ENCODE measurements around the gene OSBPL2. TPM values are rescaled to one million over a fixed set of nuclear protein-coding genes. Genes with fewer than 3 reads are reported as not detected.

OSBPL2 gene
- total and polyA plus RNA-seq, 2 donors (not counting 1 experiment from before 2014, with no cell fraction given): 13.3 to 27.9 TPM

DNA sequence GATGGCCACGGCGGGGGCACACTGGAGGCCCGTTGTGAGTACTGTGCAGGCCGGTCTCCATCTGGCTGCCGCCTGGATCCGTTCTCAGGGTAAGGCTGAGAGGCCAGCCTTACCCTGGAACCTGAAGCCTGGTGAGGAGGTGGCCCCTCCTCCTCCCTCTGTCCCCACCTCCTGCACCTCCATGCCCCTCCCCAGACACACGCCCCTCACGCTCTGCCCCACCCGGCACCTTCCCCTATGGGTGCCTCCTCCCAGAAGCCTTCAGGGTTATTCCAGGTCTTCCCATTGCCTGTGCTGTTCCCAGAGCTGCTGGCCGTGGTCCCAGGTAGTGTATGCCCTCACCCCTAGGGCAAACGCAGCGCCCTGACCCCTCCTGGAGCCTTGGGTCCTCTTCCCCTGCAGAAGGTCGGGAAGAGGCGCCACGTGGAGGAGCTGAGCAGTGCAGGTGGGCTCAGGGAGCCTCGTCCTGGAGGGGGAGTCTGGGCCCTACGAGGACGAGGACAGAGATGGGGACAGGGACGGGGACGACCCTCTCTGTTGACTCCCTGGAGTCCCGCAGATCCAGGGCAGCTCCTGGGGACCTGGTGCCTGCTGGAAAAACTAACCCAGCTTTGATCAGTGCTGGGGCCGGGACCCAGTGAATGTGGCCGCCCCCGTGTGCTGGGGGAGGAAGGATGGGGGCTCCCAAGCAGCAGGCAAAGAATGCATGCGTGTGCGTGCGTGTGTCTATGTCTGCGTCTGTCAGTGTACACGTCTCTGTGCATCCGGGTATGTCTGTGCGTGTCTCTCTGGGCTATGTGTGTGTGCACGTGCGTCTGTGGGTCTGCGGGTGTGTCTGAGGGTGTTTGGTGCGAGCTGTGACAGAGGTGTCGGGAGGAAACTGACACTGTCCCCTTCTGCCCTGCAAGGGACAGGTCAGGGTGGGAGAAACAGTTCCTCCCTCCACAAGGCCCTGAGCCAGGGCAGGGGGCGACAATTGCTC is 10.1 kb upstream of the OSBPL2 start:
- peaks cover 11% of the 10 kb centered on the region for H3K27me3 ChIP-seq (ENCODE audit: control insufficient read depth, insufficient read depth, low read length)

DNA sequence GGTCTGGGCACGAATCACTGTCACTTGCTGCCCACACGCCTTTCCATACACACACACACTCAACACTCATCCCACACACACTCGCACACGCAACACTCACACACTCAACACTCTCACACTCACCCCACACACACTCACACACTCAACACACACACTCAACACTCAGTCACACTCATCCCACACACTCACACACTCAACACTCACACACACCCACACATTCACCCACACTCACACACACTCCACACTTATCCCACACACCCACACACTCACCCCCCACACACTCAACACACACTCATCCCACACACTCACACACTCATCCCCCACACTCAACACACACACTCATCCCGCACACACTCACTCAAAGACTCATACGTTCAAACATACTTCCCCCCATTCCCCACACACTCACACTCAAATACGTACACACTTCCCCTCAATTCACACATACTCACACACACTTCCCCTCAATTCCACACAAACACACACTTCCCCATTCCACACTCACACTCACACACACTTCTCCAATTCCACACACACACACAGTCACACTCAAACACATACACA is 9.3 kb upstream of the OSBPL2 start:
- Histone ChIP-seq H3K27me3 (ENCODE audit: control insufficient read depth, insufficient read depth, low read length) (peaks cover 11% of the 10 kb centered on the region), H3K27ac (ENCODE audit: insufficient read depth, low read length) (no peak overlapping the region)

More for the DNA sequence above, 10.1 kb upstream of the OSBPL2 start:
- DNase-seq (ENCODE audit: low read depth in 2 of 2): no peak
- H3K4me1 ChIP-seq (ENCODE audit: control insufficient read depth, extremely low read depth, insufficient read depth, low read length): no peaks in the 10 kb centered on the region
- no peak overlapping the region for H3K4me3 ChIP-seq (replicated peaks in 1 of 4; ENCODE audit: control extremely low read depth in 1 of 4, insufficient read depth in 1 of 4, low read depth in 3 of 4, low read length in 4 of 4)
- H3K9me3 ChIP-seq (ENCODE audit: control insufficient read depth, insufficient read depth, low read depth, low read length): no peaks in the 10 kb centered on the region
- TF ChIP-seq EZH2 (IDR thresholded peaks at IDR 0.05; ENCODE audit: low read length, missing control alignments): no peak
- TF ChIP-seq, protein P1, sequence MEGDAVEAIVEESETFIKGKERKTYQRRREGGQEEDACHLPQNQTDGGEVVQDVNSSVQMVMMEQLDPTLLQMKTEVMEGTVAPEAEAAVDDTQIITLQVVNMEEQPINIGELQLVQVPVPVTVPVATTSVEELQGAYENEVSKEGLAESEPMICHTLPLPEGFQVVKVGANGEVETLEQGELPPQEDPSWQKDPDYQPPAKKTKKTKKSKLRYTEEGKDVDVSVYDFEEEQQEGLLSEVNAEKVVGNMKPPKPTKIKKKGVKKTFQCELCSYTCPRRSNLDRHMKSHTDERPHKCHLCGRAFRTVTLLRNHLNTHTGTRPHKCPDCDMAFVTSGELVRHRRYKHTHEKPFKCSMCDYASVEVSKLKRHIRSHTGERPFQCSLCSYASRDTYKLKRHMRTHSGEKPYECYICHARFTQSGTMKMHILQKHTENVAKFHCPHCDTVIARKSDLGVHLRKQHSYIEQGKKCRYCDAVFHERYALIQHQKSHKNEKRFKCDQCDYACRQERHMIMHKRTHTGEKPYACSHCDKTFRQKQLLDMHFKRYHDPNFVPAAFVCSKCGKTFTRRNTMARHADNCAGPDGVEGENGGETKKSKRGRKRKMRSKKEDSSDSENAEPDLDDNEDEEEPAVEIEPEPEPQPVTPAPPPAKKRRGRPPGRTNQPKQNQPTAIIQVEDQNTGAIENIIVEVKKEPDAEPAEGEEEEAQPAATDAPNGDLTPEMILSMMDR (conservative IDR thresholded peaks at IDR 0.05 in 1 of 2, IDR thresholded peaks at IDR 0.05 in 1 of 2; ENCODE audit: low read depth in 1 of 2, low read length in 2 of 2): no peak
- no peaks in the 10 kb centered on the region for H3K79me2 ChIP-seq (ENCODE audit: control insufficient read depth, insufficient read depth, low read length)
- no peak overlapping the region for H2AFZ ChIP-seq (ENCODE audit: low read length)
- H3K36me3 ChIP-seq (ENCODE audit: control insufficient read depth, insufficient read depth, low read length): no peaks in the 10 kb centered on the region
- H3K27ac ChIP-seq (ENCODE audit: insufficient read depth, low read length): no peak overlapping the region
- no peaks in the 10 kb centered on the region for H4K20me1 ChIP-seq (ENCODE audit: control insufficient read depth, extremely low read depth, insufficient read depth, low read length)
- H3K9ac ChIP-seq (ENCODE audit: insufficient read depth, low read length): no peak overlapping the region
- no peak overlapping the region for H3K4me2 ChIP-seq (ENCODE audit: extremely low read depth, insufficient read depth, low read length)

DNA sequence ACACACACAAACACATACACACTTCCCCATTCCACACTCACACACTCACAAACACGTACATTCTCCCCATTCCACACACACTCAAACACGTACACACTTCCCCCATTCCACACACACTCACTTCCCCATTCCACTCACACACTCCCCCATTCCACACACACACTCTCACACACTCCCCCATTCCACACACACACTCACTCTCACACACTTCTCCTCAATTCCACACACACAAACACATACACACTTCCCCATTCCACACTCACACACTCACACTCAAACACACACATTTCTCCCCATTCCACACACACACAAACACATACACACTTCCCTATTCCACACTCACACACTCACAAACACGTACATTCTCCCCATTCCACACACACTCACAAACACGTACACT is 8.7 kb upstream of the OSBPL2 start:
- Histone ChIP-seq H3K27me3 (ENCODE audit: control insufficient read depth, insufficient read depth, low read length) (peaks cover 15% of the 10 kb centered on the region), H3K4me1 (ENCODE audit: control insufficient read depth, extremely low read depth, insufficient read depth, low read length) (no peaks in the 10 kb centered on the region), H3K79me2 (ENCODE audit: control insufficient read depth, insufficient read depth, low read length) (no peaks in the 10 kb centered on the region), H3K4me2 (ENCODE audit: extremely low read depth, insufficient read depth, low read length) (no peak overlapping the region), H3K9ac (ENCODE audit: insufficient read depth, low read length) (no peak overlapping the region), H2AFZ (ENCODE audit: low read length) (no peak overlapping the region), H3K9me3 (ENCODE audit: control insufficient read depth, insufficient read depth, low read depth, low read length) (no peaks in the 10 kb centered on the region), H4K20me1 (ENCODE audit: control insufficient read depth, extremely low read depth, insufficient read depth, low read length) (no peaks in the 10 kb centered on the region), H3K36me3 (ENCODE audit: control insufficient read depth, insufficient read depth, low read length) (no peaks in the 10 kb centered on the region), H3K4me3 (replicated peaks in 1 of 4; ENCODE audit: control extremely low read depth in 1 of 4, insufficient read depth in 1 of 4, low read depth in 3 of 4, low read length in 4 of 4) (no peak overlapping the region), H3K27ac (ENCODE audit: insufficient read depth, low read length) (no peak overlapping the region)
- DNase-seq (ENCODE audit: low read depth in 2 of 2): no peak
- TF ChIP-seq, protein P1 (conservative IDR thresholded peaks at IDR 0.05 in 1 of 2, IDR thresholded peaks at IDR 0.05 in 1 of 2; ENCODE audit: low read depth in 1 of 2, low read length in 2 of 2): no peak
- TF ChIP-seq EZH2 (IDR thresholded peaks at IDR 0.05; ENCODE audit: low read length, missing control alignments): no peak

More for the DNA sequence above, 9.3 kb upstream of the OSBPL2 start:
- H3K36me3 ChIP-seq (ENCODE audit: control insufficient read depth, insufficient read depth, low read length): no peaks in the 10 kb centered on the region
- DNase-seq (ENCODE audit: low read depth in 2 of 2): no peak
- H3K4me3 ChIP-seq (replicated peaks in 1 of 4; ENCODE audit: control extremely low read depth in 1 of 4, insufficient read depth in 1 of 4, low read depth in 3 of 4, low read length in 4 of 4): no peak overlapping the region
- H3K4me2 ChIP-seq (ENCODE audit: extremely low read depth, insufficient read depth, low read length): no peak overlapping the region
- TF ChIP-seq, protein P1 (conservative IDR thresholded peaks at IDR 0.05 in 1 of 2, IDR thresholded peaks at IDR 0.05 in 1 of 2; ENCODE audit: low read depth in 1 of 2, low read length in 2 of 2): no peak
- no peak for TF ChIP-seq EZH2 (IDR thresholded peaks at IDR 0.05; ENCODE audit: low read length, missing control alignments)
- H3K9me3 ChIP-seq (ENCODE audit: control insufficient read depth, insufficient read depth, low read depth, low read length): no peaks in the 10 kb centered on the region
- no peaks in the 10 kb centered on the region for H3K4me1 ChIP-seq (ENCODE audit: control insufficient read depth, extremely low read depth, insufficient read depth, low read length)
- H4K20me1 ChIP-seq (ENCODE audit: control insufficient read depth, extremely low read depth, insufficient read depth, low read length): no peaks in the 10 kb centered on the region
- no peak overlapping the region for H3K9ac ChIP-seq (ENCODE audit: insufficient read depth, low read length)
- H3K79me2 ChIP-seq (ENCODE audit: control insufficient read depth, insufficient read depth, low read length): no peaks in the 10 kb centered on the region
- H2AFZ ChIP-seq (ENCODE audit: low read length): no peak overlapping the region
